ENCODE results near the gene TMEM63C. TPM values are rescaled to one million over a fixed set of nuclear protein-coding genes. Genes with fewer than 3 reads are reported as not detected.
"Not testable (repeated sequence)": the region's sequence is repeated elsewhere in the genome, so short reads cannot be mapped to it uniquely, and the experiment has no call there.

TMEM63C gene
- total RNA-seq, 1 experiment from 2014 or later, result 0.66 TPM

DNA sequence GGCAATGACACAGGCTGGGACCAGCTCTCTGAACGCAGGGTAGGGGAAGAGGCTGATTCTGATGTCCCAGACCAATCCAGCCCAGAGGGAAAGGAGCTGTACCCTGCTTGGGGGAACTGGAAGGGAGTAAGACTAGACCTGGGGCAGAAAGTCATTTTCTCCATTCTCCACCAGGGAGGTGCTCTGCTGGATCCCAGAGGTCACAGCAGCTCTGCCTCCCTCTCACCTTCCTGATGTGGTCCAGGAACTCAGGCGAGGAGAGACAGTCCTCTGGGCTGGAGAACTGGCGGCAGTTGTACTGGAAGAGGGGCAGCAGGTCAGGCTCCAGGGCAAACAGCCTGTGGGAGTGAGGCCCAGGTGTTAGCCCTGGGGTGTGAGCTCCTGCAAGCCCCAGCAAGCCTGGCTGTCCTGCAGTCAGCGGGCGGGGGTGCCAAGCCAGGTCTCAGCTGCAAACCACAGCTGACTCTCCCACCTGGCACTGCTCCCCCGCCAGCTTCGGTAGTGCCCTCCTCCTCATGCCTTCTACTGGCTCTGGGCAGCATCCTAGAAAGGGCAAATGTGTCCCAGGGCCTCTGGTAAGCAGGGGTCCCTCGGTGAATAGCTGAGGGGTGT, 87.5 kb downstream of the TMEM63C start:
- H3K27me3 ChIP-seq (replicated peaks), result peaks cover 28% of the 10 kb centered on the region
- no peaks in the 10 kb centered on the region for H3K9me3 ChIP-seq (replicated peaks)
- H3K36me3 ChIP-seq, result no peaks in the 10 kb centered on the region
- no peak overlapping the region for H3K4me3 ChIP-seq
- peak in 1 of 2 experiments; percentile 31 for DNase-seq (ENCODE audit: low read depth in 1 of 2, low spot score in 2 of 2)
- no peaks in the 10 kb centered on the region for H3K4me1 ChIP-seq (replicated peaks)
- no peak overlapping the region for H3K27ac ChIP-seq

DNA sequence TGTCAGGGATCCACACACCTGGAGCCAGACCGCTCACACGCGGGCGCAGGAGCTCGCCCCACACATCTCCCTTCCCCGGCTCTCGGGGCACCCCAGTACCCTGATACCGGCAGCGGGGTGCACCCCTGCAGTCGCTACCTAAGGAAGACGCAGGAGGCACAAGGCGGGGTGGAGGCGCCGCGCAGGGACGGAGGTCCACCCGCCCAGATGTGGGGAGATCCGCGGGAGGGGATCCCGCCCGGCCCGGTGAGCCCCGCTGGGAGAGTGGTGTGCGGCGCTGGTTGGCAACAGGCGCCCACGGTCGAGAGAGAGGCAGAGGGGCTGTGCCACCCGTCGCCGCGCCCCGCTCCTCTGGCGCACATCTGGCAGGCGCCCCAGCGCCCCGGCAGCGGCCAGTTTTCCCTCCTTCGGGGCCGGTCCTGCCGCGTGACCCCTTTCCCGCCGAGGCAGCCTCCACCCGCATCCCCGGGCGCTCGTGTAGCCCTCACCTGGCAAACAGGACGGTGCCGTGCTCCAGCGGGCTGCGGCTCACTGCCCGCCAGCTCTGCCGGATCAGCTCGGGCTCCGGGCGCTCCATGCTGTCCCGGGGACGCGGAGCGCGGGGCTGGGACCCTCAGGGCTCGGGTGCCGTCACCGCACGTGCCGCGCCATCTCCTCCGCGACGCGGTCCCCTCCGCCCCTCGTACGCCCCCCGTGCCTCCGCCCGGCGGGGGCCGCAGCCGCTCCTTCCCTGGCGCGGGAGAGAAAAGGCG, 88.9 kb downstream of the TMEM63C start:
- peaks cover 28% of the 10 kb centered on the region for H3K27me3 ChIP-seq (replicated peaks)
- H3K27ac ChIP-seq, result no peak overlapping the region
- no peaks in the 10 kb centered on the region for H3K4me1 ChIP-seq (replicated peaks)
- no peaks in the 10 kb centered on the region for H3K36me3 ChIP-seq
- no peak for DNase-seq (ENCODE audit: low read depth in 1 of 2, low spot score in 2 of 2)
- no peaks in the 10 kb centered on the region for H3K9me3 ChIP-seq (replicated peaks)
- H3K4me3 ChIP-seq, result no peak overlapping the region

DNA sequence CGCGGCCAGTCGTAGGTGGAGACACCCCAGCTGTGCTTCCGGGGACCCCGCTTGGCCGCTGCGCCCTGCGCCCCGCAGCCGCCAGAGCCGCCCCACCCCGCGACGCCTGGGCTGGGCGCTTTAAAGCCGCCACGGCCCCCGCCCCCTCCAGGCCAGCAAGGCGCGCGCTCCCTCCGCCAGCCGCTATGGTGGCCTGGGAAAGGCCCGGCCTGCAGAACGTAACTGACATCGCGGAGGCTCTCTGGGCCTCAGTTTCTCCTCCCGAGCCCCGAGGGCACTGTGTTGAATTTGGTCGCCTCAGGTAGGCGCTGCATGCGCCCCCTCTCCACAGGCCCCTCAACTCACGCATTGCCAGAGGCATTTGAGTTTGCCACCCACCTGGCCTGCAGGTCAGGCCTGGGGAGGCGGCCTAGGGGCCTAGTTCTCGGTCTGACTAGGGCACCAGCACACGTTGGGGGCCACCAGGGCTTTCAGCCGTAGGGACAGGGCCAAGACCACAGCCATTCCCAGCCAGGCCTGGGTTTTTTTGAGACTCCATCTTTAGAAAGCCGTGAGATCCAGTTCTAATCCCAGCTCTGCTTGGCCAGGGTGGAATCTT, 89.6 kb downstream of the TMEM63C start, which contains the start of gene NGB:
Gene NGB (minus strand): TSS at position 94 of the 598 bp plus-strand sequence. CDS start 269 bp downstream, outside the sequence.
- no peaks in the 10 kb centered on the region for H3K9me3 ChIP-seq (replicated peaks)
- DNase-seq (ENCODE audit: low read depth in 1 of 2, low spot score in 2 of 2), result no peak

DNA sequence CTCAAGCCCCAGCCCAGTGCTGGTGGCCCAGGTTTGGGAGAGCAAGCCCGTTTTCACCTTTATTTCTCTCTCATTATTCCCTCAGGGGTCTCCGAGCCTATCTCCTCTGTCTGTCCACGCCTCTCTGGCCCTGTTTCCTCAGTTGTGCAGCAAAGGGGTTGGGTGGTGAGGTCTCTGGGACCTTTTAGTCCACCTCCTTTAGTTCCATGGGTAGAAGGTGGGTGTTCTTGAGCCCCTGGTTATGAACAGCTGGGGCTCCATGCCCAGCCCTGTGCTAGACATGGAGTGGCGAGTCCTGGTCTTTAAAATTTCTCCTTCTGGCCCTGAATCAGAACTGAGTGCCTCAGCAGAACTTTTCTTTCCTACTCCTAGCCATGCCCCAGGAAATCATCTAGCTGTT, 90.7 kb downstream of the TMEM63C start:
- no peaks in the 10 kb centered on the region for H3K4me1 ChIP-seq (replicated peaks)
- H3K27ac ChIP-seq, result no peak overlapping the region
- DNase-seq (ENCODE audit: low read depth in 1 of 2, low spot score in 2 of 2), result no peak

More for the DNA sequence above, 89.6 kb downstream of the TMEM63C start, which contains the start of gene NGB:
- peaks cover 28% of the 10 kb centered on the region for H3K27me3 ChIP-seq (replicated peaks)
- H3K27ac ChIP-seq, result no peak within 1 kb of the TSS
- H3K36me3 ChIP-seq, result no peaks in the 10 kb centered on the region
- H3K4me1 ChIP-seq (replicated peaks), result no peaks in the 10 kb centered on the region
- no peak within 1 kb of the TSS for H3K4me3 ChIP-seq

DNA sequence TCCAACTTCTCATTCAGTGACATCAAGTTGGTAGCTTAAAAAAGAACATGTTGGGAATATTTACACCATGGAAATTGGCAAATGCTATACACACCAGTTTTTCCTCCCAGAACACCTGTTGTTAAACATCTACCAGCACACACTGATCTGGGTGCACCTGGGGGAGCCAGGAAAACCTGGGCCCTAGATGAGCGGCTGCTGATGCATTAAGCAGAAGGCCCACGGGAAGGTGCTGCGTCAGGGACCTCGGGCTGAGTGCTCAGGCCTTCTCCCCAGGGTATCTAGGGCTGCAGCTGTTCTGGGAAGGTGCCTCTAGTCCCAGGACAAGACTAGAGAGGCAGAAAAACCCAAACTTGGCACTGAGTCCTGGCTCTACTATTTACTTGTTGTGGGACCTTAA, 92.2 kb downstream of the TMEM63C start:
- peaks cover 25% of the 10 kb centered on the region for H3K27me3 ChIP-seq (replicated peaks)
- no peak overlapping the region for H3K4me3 ChIP-seq
- H3K9me3 ChIP-seq (replicated peaks), result no peaks in the 10 kb centered on the region
- no peaks in the 10 kb centered on the region for H3K4me1 ChIP-seq (replicated peaks)
- H3K36me3 ChIP-seq, result no peaks in the 10 kb centered on the region
- DNase-seq (ENCODE audit: low read depth in 1 of 2, low spot score in 2 of 2), result no peak
- H3K27ac ChIP-seq, result no peak overlapping the region

More for the DNA sequence above, 90.7 kb downstream of the TMEM63C start:
- Histone ChIP-seq H3K9me3 (replicated peaks) (no peaks in the 10 kb centered on the region), H3K36me3 (no peaks in the 10 kb centered on the region), H3K4me3 (no peak overlapping the region), H3K27me3 (replicated peaks) (peaks cover 28% of the 10 kb centered on the region)

DNA sequence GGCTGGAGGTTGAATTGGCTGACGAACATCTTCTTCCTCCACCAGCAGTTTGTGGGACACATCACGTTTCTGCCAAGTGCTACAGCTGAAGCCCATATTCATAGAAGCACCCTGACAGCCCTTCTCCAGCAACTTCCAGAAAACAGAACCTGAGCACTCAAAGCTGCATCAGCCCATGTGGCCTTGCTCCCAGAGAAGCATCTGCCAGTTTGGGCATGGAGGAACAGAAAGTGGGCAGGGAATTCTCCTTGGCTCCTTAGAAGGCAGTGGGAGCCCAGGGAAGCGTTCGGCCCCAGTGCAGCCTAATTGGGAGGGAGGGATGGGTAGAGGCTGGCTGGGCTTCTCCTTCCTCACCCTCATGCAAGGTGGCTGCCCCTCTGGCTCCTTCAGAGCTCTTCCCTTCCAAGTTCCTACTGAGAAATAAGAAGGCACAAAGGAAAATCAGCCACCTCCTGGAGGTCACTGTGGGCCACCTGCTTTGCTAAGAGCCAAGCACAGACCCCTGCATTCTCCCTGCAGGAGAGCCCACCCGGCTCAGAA, 93.5 kb downstream of the TMEM63C start:
- no peaks in the 10 kb centered on the region for H3K4me1 ChIP-seq (replicated peaks)
- no peak for DNase-seq (ENCODE audit: low read depth in 1 of 2, low spot score in 2 of 2)
- no peak overlapping the region for H3K27ac ChIP-seq
- H3K36me3 ChIP-seq, result no peaks in the 10 kb centered on the region
- H3K4me3 ChIP-seq, result no peak overlapping the region
- H3K27me3 ChIP-seq (replicated peaks), result peaks cover 14% of the 10 kb centered on the region
- no peaks in the 10 kb centered on the region for H3K9me3 ChIP-seq (replicated peaks)

DNA sequence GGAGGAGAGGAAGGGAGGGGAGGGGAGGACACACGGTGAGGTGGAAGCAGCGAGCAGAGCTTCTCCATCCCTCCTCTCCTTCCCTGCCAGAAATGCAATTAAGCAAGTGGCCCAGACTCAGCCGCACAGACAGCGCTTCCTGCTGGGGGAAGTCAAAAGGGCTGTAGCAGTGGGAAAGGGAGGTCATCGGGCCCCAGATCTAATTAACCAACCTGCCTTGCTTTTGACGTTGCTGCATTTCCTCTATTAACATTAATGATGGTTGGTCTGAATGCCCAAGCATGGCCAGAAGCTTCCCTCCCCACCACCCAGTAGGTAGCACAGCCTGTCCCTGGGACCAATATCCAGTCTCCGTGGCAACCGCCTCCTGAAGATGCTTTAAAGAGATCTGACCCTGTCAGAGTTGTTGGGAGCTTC, 94.0 kb downstream of the TMEM63C start:
- no peak for DNase-seq (ENCODE audit: low read depth in 1 of 2, low spot score in 2 of 2)
- H3K4me3 ChIP-seq, result no peak overlapping the region
- no peaks in the 10 kb centered on the region for H3K9me3 ChIP-seq (replicated peaks)
- H3K4me1 ChIP-seq (replicated peaks), result no peaks in the 10 kb centered on the region
- H3K36me3 ChIP-seq, result no peaks in the 10 kb centered on the region
- H3K27me3 ChIP-seq (replicated peaks), result peaks cover 9% of the 10 kb centered on the region
- no peak overlapping the region for H3K27ac ChIP-seq

DNA sequence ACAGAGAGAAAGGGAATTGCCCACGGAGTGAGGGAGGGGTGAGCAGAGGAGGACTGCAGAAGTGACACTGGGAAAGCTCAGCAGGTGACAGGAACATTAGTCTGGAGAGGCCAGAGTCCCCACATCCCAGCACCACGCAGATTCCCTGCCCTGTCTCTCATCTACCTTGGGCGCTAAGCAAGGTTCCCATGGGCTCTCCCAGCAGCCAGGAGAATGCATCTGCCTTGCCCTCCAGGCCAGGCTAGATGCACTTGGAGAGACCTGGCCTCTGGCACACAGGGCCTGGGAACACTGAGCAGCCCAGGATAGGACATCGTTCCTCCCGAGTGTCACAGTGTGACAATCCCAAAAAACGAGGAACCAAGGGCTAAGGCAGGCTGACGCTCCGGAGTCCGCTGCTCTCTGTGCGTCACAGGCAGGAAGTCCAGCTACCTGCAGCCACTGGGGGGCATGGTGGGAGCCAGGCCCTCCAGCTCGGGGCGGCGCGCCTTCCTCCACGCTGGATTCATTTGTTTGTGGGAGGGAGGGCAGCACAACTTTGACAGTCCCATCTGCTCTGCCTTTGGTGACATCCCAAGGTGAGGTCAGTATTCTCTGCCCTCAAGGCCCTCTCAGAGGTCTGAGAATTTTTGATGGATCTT, 94.8 kb downstream of the TMEM63C start:
- Histone ChIP-seq H3K4me3 (no peak overlapping the region), H3K36me3 (no peaks in the 10 kb centered on the region), H3K9me3 (replicated peaks) (no peaks in the 10 kb centered on the region)

DNA sequence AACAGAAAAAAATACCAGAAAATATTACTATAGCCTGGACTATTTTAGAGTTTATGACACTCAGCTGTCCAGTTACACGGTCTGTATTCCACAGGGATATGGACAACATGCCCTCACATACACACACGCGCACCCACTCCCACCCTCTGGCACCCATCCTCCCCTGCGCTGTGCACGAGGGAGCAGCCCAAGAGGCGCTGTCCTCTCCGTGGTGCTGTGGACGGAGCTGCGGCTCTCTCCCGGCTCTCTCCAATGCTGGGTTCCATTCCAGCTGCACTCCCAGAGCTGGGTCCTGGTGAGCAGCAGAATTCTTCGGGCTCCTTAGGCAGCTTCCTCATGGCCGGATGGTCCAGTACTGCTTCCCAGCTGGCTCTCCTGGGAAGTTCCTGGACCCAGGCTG, 95.4 kb downstream of the TMEM63C start:
- Histone ChIP-seq H3K4me3 (no peak overlapping the region), H3K27ac (no peak overlapping the region), H3K9me3 (replicated peaks) (no peaks in the 10 kb centered on the region), H3K4me1 (replicated peaks) (no peaks in the 10 kb centered on the region), H3K36me3 (no peaks in the 10 kb centered on the region), H3K27me3 (replicated peaks) (no peaks in the 10 kb centered on the region)
- no peak for DNase-seq (ENCODE audit: low read depth in 1 of 2, low spot score in 2 of 2)

More for the DNA sequence above, 94.8 kb downstream of the TMEM63C start:
- H3K27ac ChIP-seq, result no peak overlapping the region
- no peaks in the 10 kb centered on the region for H3K4me1 ChIP-seq (replicated peaks)
- no peak for DNase-seq (ENCODE audit: low read depth in 1 of 2, low spot score in 2 of 2)
- peaks cover 1% of the 10 kb centered on the region for H3K27me3 ChIP-seq (replicated peaks)

DNA sequence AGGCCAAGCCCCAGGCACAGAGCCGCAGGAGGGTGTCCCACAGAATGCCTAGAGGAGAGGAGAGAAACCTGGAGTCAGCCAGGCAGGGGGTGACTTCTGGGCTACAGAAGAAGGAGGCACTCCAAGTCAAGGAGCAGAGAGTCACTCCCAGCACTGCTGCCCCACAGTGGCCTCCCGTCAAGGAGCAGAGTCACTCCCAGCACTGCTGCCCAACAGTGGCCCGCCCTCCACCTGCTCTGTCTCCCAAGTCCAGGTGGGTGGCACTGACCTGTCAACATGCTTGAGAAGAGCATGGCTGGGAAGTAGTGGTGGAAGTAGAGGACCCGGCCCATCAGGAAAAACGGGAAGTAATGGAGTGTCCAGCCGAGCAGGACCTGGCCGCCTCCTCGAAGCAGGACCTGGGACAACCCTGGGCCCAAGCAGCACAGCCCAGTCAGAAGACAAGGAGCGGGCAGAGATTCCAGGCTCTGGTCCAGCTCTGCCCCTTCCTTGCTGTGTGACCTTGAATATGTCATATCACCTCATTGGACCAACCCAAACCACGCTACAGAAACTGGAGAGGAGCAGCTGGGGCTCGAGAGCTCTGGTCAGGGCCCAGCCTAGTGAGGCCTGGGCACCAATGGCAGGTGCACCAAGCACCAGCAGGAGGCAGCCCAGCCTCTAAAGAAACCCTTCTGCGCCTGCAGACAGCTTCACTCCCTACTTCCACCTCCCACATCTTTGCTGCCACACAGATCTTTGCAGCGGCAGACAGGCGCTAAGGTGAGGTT, 97.0 kb downstream of the TMEM63C start:
- no peak for DNase-seq (ENCODE audit: low read depth in 1 of 2, low spot score in 2 of 2)
- H3K27me3 ChIP-seq (replicated peaks), result no peaks in the 10 kb centered on the region
- no peaks in the 10 kb centered on the region for H3K9me3 ChIP-seq (replicated peaks)
- no peak overlapping the region for H3K27ac ChIP-seq
- H3K4me1 ChIP-seq (replicated peaks), result no peaks in the 10 kb centered on the region
- H3K4me3 ChIP-seq, result no peak overlapping the region
- H3K36me3 ChIP-seq, result peaks cover 2% of the 10 kb centered on the region; the same call in 1 of the 2 replicates

DNA sequence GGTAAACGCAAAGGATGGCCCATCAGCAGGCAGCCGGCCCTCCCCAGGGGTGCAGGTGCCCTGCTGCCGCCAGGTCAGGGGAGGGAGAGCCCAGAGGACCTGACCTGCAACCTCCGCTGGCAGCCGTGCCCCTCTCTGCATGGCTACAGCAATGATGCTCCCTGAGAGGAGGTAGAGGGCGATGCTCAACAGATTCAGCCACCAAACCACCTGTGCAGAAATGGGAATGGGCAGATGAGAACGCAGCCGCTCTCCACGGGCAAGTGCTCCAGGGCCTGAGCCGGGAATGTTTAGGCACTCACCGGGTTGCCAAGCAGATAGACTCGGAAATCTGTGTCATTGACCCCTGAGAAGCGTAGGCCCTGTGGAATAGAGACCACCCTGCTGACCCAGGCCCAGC, 98.1 kb downstream of the TMEM63C start:
- peaks cover 2% of the 10 kb centered on the region; the same call in 1 of the 2 replicates for H3K36me3 ChIP-seq
- no peak overlapping the region for H3K27ac ChIP-seq
- H3K9me3 ChIP-seq (replicated peaks), result no peaks in the 10 kb centered on the region
- H3K27me3 ChIP-seq (replicated peaks), result no peaks in the 10 kb centered on the region
- DNase-seq (ENCODE audit: low read depth in 1 of 2, low spot score in 2 of 2), result no peak
- H3K4me3 ChIP-seq, result no peak overlapping the region
- no peaks in the 10 kb centered on the region for H3K4me1 ChIP-seq (replicated peaks)

DNA sequence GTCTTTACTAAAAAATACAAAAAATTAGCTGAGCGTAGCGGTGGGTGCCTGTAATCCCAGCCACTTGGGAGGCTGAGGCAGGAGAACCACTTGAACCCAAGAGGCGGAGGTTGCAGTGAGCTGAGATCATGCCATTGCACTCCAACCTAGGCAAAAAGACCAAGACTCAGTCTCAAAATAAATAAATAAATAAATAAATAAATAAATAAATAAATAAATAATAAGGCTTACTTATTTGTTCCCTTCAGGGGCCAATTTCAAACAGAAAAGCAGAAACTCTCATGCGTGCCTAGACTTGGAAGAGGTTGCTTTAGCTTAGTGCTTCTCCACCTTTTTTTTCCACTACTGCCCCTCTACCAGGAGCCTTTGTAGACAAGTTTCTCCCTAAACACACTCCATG, 99.3 kb downstream of the TMEM63C start:
- not testable (repeated sequence) for H3K36me3 ChIP-seq; H3K4me3 ChIP-seq; H3K4me1 ChIP-seq (replicated peaks); H3K27ac ChIP-seq; H3K9me3 ChIP-seq (replicated peaks); H3K27me3 ChIP-seq (replicated peaks); DNase-seq (ENCODE audit: low read depth in 1 of 2, low spot score in 2 of 2)

DNA sequence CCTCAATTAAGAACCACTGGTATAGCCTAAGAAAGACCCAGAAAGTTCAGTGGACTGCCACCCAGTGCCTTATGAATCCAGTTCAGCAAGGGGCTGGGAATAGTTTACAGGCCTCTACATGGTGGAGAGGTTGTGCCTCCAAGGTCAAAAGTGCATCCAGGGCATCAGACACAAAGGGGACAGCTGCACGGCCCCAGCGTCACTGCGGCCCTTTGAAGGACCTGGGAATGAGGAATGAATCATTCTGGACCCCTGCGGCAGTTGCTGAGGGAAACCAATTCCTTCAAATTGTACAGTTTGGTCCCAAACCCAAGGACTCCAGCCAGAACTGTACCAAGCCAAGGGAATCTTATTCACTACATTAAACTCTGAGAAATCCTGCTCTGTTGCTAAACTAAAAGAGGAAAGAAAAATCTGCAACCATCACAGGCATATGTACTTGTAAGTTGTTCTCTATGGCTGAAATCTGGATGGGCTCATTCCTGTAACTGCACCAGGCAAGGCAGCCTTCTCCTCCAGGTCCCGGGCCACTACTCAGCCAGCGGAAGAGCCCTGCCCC, 100.3 kb downstream of the TMEM63C start:
- H3K4me1 ChIP-seq (replicated peaks), result no peaks in the 10 kb centered on the region
- no peak overlapping the region for H3K4me3 ChIP-seq
- H3K27me3 ChIP-seq (replicated peaks), result no peaks in the 10 kb centered on the region
- peaks cover 2% of the 10 kb centered on the region for H3K36me3 ChIP-seq
- no peaks in the 10 kb centered on the region for H3K9me3 ChIP-seq (replicated peaks)
- H3K27ac ChIP-seq, result no peak overlapping the region
- no peak for DNase-seq (ENCODE audit: low read depth in 1 of 2, low spot score in 2 of 2)
